Fibroblast of villous mesenchyme (primary cell): ENCODE data around the gene ALDH4A1. TPM values are rescaled to one million over a fixed set of nuclear protein-coding genes. Genes with fewer than 3 reads are reported as not detected.
A peak's percentile ranks its signal among the peaks of the same experiment; 100 is the strongest.

Experiments used
- DNase-seq: peaks from one replicate; pipeline ENCODE4 v3.0.0-alpha.2; 2010; ENCODE audit warnings: low read depth
- H3K4me3 ChIP-seq: 2 replicates; pipeline ENCODE4 v1.5.1; 2011; ENCODE audit warnings: low read depth, mild to moderate bottlenecking, low read length
- total RNA-seq: library from RNA; depleted of rRNA; stranded (reverse); fragments of >200 nt; gene quantifications from 2 replicates; pipeline ENCODE4 v1.2.3, GENCODE V29; 2012
- TF ChIP-seq, protein P1 (sequence below): IDR thresholded peaks from 2 replicates; pipeline ENCODE4 v1.5.1; 2012; ENCODE audit warnings: low read depth, mild to moderate bottlenecking, low read length; ENCODE audit not compliant: insufficient read depth

The ALDH4A1 gene, protein sequence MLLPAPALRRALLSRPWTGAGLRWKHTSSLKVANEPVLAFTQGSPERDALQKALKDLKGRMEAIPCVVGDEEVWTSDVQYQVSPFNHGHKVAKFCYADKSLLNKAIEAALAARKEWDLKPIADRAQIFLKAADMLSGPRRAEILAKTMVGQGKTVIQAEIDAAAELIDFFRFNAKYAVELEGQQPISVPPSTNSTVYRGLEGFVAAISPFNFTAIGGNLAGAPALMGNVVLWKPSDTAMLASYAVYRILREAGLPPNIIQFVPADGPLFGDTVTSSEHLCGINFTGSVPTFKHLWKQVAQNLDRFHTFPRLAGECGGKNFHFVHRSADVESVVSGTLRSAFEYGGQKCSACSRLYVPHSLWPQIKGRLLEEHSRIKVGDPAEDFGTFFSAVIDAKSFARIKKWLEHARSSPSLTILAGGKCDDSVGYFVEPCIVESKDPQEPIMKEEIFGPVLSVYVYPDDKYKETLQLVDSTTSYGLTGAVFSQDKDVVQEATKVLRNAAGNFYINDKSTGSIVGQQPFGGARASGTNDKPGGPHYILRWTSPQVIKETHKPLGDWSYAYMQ
- total RNA-seq, result 13.0 and 13.5 TPM in 2 replicates

DNA sequence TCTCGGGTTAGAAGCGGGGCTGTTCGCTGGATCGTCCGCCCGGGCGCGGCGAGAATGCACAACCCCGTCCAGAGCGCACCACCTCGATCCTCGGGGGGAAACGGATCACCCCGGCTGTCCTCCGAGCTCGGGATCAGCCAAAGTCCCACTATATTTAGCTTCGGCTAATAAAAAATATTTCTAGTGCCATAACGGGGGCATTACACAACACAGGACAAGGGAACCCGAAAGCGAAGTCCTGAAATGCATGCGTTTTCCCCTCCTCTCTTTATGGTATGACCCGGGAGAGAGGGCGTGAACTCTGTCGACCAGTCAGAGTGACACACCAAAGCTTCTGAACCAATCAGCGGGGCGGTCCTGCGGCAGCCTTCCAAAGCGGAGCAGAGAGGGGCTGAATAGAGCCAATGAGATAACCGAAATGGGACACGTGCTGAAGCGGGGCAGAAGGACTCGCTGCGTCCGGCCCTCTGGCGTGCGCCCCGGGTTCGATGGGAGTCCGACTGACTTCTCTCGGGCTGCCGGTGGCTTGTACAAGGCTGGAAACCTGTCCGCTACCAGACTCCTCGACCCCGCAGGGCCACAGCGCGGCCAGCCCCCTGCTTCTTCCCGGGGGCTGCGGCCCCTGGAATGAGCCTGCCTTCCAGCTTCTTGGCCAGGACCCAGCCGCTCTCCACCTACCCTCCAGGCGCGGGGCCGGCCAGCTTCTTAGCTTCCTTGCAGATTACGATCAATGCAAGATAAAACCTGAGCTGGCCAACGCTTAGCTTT is at the start of gene ALDH4A1:
Gene ALDH4A1, minus strand, starts transcription at position 33 of the 768 bp plus-strand sequence. Its CDS starts 32 bp downstream, at position 1.
- peak within 1 kb of the TSS; percentile 85 for H3K4me3 ChIP-seq
- peak; percentile 98 for DNase-seq
- TF ChIP-seq, protein P1, sequence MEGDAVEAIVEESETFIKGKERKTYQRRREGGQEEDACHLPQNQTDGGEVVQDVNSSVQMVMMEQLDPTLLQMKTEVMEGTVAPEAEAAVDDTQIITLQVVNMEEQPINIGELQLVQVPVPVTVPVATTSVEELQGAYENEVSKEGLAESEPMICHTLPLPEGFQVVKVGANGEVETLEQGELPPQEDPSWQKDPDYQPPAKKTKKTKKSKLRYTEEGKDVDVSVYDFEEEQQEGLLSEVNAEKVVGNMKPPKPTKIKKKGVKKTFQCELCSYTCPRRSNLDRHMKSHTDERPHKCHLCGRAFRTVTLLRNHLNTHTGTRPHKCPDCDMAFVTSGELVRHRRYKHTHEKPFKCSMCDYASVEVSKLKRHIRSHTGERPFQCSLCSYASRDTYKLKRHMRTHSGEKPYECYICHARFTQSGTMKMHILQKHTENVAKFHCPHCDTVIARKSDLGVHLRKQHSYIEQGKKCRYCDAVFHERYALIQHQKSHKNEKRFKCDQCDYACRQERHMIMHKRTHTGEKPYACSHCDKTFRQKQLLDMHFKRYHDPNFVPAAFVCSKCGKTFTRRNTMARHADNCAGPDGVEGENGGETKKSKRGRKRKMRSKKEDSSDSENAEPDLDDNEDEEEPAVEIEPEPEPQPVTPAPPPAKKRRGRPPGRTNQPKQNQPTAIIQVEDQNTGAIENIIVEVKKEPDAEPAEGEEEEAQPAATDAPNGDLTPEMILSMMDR, result no peak

DNA sequence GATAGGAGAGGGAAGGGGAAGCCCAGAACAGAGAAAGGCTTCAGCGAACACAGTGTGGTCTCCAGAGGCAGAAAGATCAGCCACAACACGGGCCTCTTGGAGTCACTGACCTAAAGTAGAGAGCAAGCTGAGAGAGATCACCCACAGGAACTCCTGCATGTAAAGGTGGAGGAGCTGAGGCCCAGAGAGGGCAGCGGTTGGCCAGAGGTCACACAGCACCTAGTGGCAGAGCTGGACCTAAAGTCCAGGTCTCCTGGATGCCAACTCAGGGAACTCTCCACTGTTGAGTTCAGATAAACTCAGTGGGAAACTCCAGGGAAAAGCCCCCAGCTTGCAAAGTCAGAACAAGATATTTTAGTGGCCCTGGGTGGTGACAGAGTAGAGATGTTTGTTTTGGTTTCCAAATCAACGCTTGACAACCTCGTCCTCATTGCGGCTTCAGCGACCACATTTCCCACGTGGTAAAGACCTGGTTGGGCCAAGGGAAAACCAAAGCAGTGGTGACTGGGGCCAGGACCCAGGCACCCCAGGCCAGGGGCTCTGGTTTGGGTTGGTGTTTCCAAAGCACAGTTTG is 49.5 kb upstream of the ALDH4A1 start:
- DNase-seq, result no peak
- TF ChIP-seq, protein P1, result no peak
- no peak overlapping the region for H3K4me3 ChIP-seq

DNA sequence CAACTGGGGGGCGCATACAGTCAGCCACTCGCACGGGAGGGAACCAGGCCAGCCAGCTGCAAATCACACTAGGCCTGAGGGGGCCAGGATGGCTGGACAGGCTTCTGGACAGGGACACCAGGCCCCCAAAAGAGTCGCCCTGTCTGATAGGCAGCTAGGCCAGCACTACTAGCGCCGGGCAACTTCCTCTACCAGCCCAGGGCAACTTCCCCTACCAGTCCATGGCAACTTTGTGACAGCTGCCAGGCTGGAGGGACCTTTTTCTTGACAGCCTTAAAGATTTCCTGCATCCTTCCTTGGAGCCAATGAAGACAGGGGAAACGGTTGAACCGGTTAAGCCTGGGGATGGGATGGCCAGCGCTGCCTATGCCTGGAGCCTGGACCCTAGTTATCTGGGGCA is 49.1 kb upstream of the ALDH4A1 start:
- H3K4me3 ChIP-seq, result no peak overlapping the region
- DNase-seq, result no peak
- TF ChIP-seq, protein P1, result no peak

DNA sequence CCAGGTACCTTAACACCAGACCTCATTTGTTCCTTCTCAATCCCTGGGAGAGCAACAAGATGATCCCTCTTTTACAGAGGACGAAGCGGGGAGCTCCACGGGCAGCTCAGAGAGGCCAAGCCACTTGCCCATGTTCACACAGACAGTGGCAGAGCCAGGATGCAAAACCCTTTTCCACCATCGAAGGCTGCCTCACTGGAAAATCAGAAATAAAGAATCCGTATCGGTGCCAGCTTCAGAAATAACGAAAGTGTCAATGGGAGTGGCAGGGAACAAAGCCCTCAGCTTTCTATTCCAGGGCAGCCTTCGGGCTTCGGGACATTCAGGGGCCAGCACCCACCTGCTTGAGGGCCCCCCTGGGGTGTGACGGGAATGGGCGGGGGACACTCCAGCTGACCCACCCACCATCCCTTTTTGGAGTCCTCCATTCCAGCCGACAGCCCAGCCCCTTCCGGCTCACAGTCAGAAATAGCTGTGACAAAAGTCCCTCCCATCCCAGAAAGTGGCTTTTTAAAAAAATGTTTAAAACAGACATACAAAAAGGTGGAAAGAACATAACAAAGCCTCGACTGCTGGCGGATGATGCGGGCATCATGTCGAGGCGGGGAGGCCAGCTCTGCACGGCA is 48.2 kb upstream of the ALDH4A1 start:
- H3K4me3 ChIP-seq, result peak overlapping the region; percentile 32
- DNase-seq, result no peak
- TF ChIP-seq, protein P1, result no peak

DNA sequence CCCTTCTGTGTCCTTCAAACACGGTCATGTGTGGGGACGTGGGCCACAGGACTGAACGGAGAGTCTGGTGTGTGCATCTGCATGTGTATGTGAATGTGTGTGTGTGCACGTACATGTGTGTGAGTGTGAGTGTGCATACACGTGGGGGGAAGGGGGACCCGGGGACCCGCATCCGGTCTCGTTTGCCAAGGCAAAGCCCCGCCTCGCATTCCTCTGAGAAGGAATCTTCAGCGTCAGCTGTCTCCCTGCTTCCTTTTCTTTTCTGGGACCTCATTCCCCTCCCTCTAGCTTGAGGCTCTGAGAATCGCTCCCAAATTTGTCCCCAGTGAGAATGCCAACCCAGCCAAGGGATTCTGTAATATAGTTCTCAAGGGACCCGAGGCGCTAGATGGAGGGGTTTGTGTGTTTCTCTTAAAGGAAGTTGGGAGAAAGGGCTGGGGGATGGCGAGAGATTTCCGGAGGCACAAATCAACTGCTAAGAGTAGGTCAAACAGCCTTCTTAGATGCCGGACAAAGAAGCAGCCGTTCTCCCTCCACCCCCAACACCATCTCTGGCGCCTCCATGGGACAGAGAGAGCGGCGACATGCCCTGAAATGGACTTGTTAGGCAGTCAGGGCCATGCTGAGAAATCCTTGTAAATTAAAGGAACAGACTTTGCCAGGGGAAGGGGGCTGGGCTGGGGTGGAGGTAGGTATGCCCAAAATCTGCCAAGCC is 47.5 kb upstream of the ALDH4A1 start:
- peak; percentile 51 for DNase-seq
- TF ChIP-seq, protein P1, result peak; percentile 20
- peak overlapping the region; percentile 32 for H3K4me3 ChIP-seq
